GM19023 (cell line): Measurements from ENCODE around the gene METAP1D.
"Not testable (repeated sequence)": the region's sequence is repeated elsewhere in the genome, so short reads cannot be mapped to it uniquely, and the experiment has no call there.

Source experiments
- ATAC-seq: cut with Tn5 transposase; IDR thresholded peaks from one replicate; pipeline ENCODE4 v1.9.1; 2021; ENCODE audit warnings: mild to moderate bottlenecking, moderate library complexity; ENCODE audit not compliant: unreplicated experiment

METAP1D gene

GRCh38 chr2:172100935-172101820 lies 101.4 kb downstream of the METAP1D start:
- ATAC-seq = no peak

- ATAC-seq = peak; percentile 8
Observed at GRCh38 chr2:172101821-172102390, 102.2 kb downstream of the METAP1D start.

- peak; percentile 72 for ATAC-seq
Observed at GRCh38 chr2:172102391-172103359, 102.9 kb downstream of the METAP1D start, which contains the start of gene DLX2. Gene DLX2, minus strand, starts transcription at chr2:172102900. Its CDS starts 362 bp downstream, at chr2:172102538.

- no peak for ATAC-seq
Observed at GRCh38 chr2:172103471-172104272, 103.9 kb downstream of the METAP1D start.

- no peak for ATAC-seq
Observed at GRCh38 chr2:172105471-172106107, 105.8 kb downstream of the METAP1D start.

GRCh38 chr2:172106108-172106961 lies 106.6 kb downstream of the METAP1D start:
- no peak for ATAC-seq

GRCh38 chr2:172107690-172108586 lies 108.2 kb downstream of the METAP1D start:
- no peak for ATAC-seq

GRCh38 chr2:172108587-172108930 lies 108.8 kb downstream of the METAP1D start:
- no peak for ATAC-seq

GRCh38 chr2:172109256-172109987 lies 109.7 kb downstream of the METAP1D start:
- ATAC-seq = no peak

- no peak for ATAC-seq
Observed at GRCh38 chr2:172109988-172110811, 110.4 kb downstream of the METAP1D start.

- ATAC-seq = no peak
Observed at GRCh38 chr2:172113617-172114016, 113.9 kb downstream of the METAP1D start.

GRCh38 chr2:172114176-172114575 lies 114.4 kb downstream of the METAP1D start:
- ATAC-seq = not testable (repeated sequence)

GRCh38 chr2:172114579-172114978 lies 114.8 kb downstream of the METAP1D start:
- ATAC-seq = no peak

GRCh38 chr2:172116107-172116506 lies 116.4 kb downstream of the METAP1D start:
- ATAC-seq = no peak

- ATAC-seq = no peak
Observed at GRCh38 chr2:172119089-172119488, 119.3 kb downstream of the METAP1D start.

- no peak for ATAC-seq
Observed at GRCh38 chr2:172120118-172120517, 120.4 kb downstream of the METAP1D start.
